ENCODE data around the gene ATP6V1F.

The ATP6V1F gene

GRCh38 chr7:128893251-128894100, 30.8 kb downstream of the ATP6V1F start:
- Histone ChIP-seq H3K27me3 (peaks cover 0 to 38% of the 10 kb centered on the region in 2 donors), H3K4me1 (peaks cover 0 to 6% (median 2%) of the 10 kb centered on the region in 4 donors), H3K4me3 (no peak overlapping the region), H3K9me3 (no peaks in the 10 kb centered on the region), H3K36me3 (no peaks in the 10 kb centered on the region), H3K27ac (no peak overlapping the region)
- DNase-seq = no peak
- TF ChIP-seq CTCF (IDR thresholded peaks at IDR 0.05) = no peak
- intact Hi-C loops (cut with DNase I; ENCODE audit: low total_unique reads) = no loop called here

DNA sequence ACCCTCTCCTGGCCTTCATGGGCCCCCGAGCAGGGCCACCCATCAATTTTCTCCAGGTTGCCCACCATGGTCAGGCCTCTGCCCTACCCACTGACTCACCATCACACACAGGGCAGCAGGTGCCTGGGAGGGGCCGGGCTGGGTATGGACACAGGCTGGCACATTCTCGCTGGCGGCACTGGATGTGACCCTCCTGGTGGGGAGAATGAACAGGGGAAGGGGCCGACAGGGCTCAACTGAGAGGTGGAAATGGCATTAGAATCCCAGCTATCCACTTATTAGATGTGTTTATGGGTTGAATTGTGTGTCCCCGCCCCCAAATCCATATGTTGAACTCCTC, 31.4 kb downstream of the ATP6V1F start:
- Histone ChIP-seq H3K27ac (no peak overlapping the region), H3K36me3 (no peaks in the 10 kb centered on the region), H3K4me1 (peaks cover 0 to 6% (median 2%) of the 10 kb centered on the region in 4 donors), H3K4me3 (no peak overlapping the region), H3K9me3 (no peaks in the 10 kb centered on the region), H3K27me3 (peaks cover 0 to 32% of the 10 kb centered on the region in 2 donors)
- DNase-seq = no peak
- no peak for TF ChIP-seq CTCF (IDR thresholded peaks at IDR 0.05)
- intact Hi-C loops (cut with DNase I; ENCODE audit: low total_unique reads) = no loop called here

DNA sequence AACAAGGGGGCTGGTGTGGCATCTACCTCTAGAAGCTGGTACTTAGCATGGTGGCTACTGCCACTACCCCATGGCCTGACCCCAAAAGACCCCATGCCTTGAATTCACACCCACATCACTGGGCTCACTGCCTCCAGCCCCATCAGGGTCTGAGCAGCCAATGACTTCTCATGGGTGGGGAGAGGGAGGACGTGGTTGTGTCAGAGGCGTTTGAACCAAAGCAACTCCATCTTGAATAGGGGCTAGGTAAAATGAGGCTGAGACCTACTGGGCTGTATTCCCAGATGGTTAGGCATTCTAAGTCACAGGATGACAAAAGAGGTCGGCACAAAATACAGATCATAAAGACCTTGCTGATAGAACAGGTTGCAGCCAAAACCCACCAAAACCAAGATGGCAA, 32.7 kb downstream of the ATP6V1F start:
- intact Hi-C loops (cut with DNase I; ENCODE audit: low total_unique reads) = no loop called here
- H3K4me3 ChIP-seq = no peak overlapping the region
- DNase-seq = no peak

GRCh38 chr7:128899392-128899791, 36.7 kb downstream of the ATP6V1F start:
- Histone ChIP-seq H3K36me3 (no peaks in the 10 kb centered on the region), H3K9me3 (no peaks in the 10 kb centered on the region), H3K4me3 (no peak overlapping the region), H3K27ac (no peak overlapping the region), H3K27me3 (peaks cover 0 to 9% of the 10 kb centered on the region in 2 donors), H3K4me1 (no peaks in the 10 kb centered on the region)
- intact Hi-C loops (cut with DNase I; ENCODE audit: low total_unique reads) = no loop called here
- TF ChIP-seq CTCF (IDR thresholded peaks at IDR 0.05) = no peak
- no peak for DNase-seq

More for the DNA sequence above, 32.7 kb downstream of the ATP6V1F start:
- Histone ChIP-seq H3K27me3 (peaks cover 0 to 24% of the 10 kb centered on the region in 2 donors), H3K27ac (no peak overlapping the region), H3K4me1 (peaks cover 0 to 6% (median 2%) of the 10 kb centered on the region in 4 donors), H3K36me3 (no peaks in the 10 kb centered on the region), H3K9me3 (no peaks in the 10 kb centered on the region)
- TF ChIP-seq CTCF (IDR thresholded peaks at IDR 0.05) = no peak

DNA sequence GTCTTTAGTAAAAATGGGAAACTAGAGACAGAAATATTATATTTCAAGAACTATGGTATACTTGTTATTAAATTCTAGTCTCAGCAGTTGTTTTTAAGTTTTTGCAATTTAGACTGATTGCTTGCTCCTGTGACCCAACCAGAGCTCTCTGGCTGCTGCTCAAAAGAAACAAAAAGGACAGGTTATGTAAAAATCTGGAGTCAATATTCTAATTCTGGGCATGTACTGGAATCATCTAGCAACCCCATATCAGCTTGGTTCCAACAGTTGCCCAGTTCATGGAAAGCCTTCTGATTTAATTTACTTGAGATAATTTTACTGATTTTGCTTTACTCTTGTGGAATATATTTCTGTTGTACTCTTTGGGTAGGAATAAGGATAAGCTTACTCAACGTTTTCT, 37.6 kb downstream of the ATP6V1F start:
- H3K4me1 ChIP-seq = no peaks in the 10 kb centered on the region
- no peak overlapping the region for H3K27ac ChIP-seq
- H3K4me3 ChIP-seq = no peak overlapping the region
- no peaks in the 10 kb centered on the region for H3K36me3 ChIP-seq
- no peak for DNase-seq
- H3K9me3 ChIP-seq = no peaks in the 10 kb centered on the region
- no peak for TF ChIP-seq CTCF (IDR thresholded peaks at IDR 0.05)
- H3K27me3 ChIP-seq = peaks cover 0 to 11% of the 10 kb centered on the region in 2 donors
- intact Hi-C loops (cut with DNase I; ENCODE audit: low total_unique reads) = loop anchor here (10.0 kb wide), 1 partner anchor 195 kb away; no protein-coding TSS in a partner anchor
